HG03039 (cell line): ENCODE measurements around the gene S100A1.

Experiments
- ATAC-seq: cut with Tn5 transposase; IDR thresholded peaks from one replicate; pipeline ENCODE4 v1.9.1; 2021; ENCODE audit warnings: mild to moderate bottlenecking, moderate library complexity; ENCODE audit not compliant: unreplicated experiment

S100A1 gene

DNA sequence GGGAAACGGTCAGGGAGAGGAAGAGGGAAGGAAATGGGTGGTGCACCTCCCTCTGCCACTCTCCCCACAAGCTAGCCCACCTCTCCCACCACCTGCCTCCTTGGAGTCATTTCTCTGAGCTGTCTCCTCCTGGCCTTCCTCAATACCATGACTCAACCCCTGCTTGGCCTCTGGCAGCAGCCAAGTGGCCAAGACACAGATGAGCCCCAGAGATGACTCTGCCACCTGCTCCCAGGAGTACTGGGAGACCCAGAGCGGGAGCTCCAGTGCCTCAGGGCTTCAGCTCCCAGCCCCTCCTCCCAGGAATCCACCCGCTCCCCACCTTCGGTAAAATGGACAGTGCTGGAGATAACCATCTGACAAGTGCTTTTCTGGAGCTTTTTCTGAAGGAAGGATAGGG is 17.9 kb upstream of the S100A1 start:
- no peak for ATAC-seq

DNA sequence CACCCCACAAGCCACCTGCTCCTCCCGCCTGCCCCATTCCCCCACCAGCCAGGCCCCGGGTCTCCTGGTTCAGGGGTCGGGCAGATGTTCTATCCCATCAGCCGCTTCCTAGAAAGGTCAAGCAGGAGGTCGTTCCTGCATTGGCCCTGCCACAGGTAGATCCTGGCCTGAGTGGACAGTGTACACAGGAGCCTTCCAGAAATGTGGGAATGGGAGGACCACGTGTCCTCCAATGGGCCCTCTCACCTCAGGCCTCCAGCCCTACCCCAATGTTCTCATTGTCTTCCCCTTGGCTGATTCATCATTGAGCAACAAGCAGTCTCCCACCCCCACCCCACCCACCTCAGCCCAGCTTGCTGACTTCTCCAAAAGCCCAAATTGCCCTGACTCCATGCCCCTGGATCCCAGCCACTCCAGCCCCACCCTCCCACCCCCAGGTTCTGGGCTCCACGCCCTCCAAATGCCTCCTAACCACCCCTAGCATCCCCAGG is 17.4 kb upstream of the S100A1 start:
- no peak for ATAC-seq

DNA sequence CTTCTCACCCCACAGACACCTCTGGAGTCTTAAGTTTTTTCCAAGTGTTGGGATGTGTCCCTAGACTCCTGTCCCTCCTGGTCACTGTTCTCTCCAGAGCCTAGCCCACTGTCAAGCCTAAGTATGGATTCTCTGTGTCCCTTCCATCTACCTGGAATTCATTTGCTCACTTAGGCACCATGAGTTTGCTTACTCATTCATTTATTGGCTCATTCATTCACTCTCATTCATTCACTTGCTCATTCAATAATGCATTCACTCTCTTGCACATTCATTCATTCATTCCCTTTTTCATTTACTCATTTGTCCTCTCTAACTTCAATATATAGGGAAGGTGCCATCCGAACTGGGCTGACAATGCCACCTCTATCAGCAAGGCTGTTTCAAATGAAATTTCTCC is 16.9 kb upstream of the S100A1 start:
- ATAC-seq, result no peak

DNA sequence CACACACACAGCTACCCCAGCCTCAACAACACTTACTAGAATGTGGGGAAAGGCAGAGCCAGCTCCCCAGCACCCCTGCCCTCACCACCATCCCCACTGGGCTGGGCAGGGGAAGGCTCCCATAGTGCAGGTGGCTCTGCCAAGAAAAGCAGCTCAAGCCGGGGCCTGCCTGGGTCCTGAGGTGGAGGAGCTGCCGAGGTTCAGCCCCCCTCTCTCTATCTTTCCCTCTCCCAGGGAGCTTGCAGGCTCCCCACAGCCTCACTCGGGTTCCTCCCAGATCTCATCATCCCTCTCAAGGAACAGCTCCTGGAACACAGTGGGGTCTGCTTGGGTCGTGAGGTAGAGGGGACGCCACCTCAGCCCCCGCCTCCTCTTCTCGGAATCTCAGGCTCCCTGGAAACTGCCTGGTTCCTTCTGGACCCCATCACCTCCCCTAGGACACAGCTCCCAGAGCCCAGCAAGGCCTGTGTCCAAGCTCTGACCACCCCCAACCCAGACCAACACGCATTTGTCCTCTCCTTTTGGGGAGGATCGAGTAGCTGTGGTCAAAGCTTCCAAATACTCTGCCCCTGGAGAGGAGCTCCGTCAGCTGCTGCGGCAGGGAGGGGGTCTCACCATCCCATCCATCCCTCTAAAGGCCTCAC is 16.0 kb upstream of the S100A1 start:
- no peak for ATAC-seq

DNA sequence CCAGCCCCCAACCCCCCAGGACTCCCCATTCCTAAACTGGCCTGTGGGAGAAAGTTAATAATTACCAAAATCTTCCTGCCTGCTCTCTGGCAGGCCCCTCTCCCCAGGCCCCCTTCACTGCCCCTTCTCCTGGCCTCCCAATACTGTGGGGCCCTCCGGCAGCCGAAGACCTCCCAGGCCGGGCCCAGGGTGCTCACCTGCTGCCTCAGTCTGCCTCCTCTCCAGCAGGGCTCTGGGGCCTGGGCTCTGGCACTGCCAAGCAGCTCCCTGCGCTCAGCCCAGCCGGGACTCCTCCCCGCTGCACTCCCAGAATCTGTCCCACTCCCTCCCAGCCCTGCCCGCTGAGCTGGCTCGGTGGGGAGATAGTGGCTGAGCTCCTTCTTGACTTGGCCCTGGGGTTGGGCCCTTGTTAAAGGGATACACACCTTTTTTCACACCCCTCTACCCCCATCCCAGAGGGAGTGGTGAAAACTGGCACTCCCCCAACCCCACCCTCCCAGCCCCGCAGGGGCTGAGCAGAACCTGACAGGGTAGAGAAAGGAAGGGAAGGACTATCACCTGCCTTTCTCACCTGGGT is 15.4 kb upstream of the S100A1 start, which contains the start of gene S100A16:
S100A16 (minus strand) TSS at position 383 of the 577 bp plus-strand sequence. CDS start 4,986 bp downstream, outside the sequence.
- ATAC-seq, result no peak

DNA sequence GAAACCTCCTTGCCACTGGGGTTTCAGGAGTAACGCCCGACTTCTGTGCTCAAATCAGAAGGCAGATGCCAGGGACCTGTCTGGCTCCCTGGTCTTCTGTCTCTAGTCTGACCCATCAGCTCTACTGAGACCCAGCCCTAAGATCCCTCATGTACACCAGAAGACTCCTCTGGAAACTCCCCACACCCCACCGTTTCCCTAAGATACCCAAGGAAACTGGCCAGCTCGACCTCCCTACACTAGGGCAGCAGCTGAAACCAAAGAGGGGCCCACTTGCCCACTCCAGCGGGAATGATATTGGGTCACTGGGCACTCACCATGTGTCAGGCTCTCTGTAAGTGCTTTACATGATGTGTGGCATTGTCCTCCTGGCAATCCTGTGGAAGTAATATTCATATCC is 14.8 kb upstream of the S100A1 start:
- ATAC-seq, result no peak

DNA sequence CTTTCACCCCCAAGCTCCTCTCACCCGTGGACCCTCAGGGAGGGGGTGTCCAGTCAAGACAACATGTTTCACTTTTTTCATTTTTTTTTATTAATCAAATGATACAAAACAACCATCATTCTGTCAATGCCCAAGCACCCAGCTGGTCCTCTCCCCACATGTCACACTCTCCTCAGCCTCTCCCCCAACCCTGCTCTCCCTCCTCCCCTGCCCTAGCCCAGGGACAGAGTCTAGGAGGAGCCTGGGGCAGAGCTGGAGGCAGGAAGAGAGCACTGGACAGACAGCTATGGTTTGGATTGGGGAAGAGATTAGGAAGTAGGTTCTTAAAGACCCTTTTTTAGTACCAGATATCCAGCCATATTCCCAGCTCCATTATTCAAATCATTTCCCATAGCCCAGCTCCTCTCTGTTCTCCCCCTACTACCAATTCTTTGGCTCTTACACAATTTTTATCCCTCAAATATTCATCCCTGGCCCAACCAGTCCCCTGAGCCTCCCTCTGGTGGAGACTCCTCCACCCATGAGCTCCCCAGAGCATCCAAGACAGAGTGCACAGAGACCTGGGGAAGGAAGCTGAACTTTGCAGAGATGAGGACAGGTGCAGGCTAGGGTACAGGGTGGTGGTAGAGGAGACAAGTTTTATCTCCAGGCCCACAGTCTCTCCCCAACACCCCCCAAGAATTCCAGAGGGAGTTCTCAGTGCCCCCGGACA is 13.9 kb upstream of the S100A1 start:
- ATAC-seq, result no peak

DNA sequence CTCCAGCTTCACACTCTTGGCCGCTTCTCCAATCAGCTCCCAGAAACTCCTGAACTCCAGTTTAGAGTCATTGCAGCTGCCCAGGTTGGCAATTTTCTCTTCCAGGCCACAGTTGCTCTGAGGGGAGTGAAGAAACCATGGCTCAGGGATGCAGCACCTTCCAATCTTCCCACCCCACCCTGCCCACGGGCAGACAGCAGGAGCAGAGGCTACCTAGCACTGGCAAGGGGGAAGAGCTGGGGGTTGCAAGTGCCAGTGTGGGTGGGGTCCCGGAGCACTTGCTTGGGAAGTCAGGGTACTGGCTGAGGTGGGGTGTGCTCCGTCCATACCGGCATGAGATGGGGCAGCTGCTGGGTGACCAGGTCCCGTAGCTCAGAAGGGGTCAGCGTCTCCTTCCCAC is 13.3 kb upstream of the S100A1 start:
- ATAC-seq, result no peak

DNA sequence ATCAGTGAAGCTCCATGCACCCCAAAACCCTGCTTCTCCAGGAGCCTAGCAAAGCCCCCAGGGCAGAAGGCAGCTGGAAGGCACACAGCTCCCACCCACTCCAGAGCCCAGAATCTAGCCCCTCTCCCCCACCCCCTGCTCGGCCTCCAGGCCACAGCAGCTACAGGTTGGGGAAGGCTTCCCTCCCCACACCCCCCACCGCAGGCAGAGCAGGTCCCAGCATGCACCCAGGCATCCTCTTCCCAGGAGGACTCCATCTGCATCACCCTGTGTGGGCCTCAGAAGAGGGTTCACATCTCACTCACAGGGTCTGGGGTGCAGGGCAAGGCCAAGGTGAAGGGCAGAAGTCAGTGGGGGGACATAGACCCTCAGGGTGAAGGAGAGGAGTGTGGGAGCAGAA is 12.8 kb upstream of the S100A1 start:
- ATAC-seq, result no peak

DNA sequence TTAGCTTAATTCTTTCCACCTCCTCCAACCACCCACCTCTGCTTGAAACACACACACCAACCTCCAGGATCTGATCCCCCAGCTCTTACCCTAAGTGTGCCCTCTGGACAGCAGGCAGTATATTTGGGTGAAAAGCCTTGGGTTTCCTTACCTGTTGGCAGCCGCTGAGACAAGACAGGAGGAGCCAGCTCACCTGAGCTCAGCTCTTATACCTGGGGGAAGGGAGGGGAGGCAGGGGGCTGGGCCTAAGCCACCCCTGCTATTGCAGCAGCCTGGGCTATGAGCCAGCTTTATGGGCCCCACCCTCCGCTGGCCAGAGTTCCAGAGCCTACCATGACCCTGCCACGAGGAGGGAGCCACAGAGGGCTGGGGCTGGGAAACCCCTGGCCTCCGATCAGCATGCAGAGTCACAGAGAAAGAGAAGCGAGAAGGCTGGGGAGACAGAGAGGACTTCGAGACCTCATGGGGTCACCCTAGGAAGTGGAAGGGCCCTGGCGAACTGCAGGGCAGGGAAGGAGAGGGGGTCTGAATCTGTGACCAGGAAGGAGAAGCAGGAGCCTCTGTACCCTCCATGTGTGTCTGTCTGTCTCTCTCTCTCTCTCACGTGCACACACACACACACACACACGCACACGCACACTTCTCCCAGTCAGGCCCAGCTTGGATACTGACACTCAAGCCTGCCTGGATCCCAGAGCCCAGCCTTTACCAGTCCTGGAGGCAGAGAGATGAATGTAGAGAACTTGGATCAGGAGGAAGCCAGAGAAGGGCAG is 11.9 kb upstream of the S100A1 start, which contains the start of gene S100A14:
S100A14 (minus strand) TSS at position 182 of the 773 bp plus-strand sequence. CDS start 467 bp downstream, outside the sequence.
- no peak for ATAC-seq

DNA sequence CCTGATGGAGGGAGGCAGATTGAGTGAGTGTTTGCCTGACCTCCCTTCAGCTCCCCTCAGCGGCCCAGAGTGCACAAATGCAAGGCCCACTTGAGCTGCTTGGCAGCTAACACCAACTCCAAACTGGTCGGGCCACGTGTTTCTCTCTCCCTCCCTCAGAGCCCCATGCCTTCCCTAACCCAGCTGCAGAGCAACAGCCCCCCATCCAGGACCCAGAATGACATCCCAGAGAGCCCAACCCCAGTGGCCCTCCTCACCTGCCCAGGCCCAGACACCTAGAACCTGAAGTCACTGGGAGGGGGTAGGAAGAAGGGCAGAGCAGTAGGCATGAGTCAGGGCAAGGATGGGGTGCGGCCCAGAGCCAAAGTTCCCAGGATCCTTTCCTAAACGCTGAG is 11.3 kb upstream of the S100A1 start:
- ATAC-seq, result no peak

DNA sequence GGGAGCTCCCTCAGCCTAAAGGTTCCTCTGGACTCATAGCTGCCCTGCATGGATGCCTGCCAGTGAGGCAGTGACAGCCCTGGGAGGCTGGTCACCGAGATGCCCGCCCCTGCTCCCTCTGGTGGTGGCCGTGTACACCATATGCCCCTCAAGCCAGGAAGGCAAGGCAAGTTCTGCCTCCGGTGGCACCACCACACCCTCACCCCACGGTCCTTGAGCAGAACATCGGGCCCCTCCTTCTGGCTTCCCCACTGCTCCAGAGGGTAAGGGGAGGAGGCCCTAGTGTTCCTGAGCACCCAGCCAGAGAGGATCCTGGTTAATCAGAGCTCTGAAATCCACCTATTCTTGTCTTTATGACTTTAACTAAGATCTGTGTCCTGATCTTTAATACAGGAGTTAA is 10.6 kb upstream of the S100A1 start:
- ATAC-seq, result no peak

DNA sequence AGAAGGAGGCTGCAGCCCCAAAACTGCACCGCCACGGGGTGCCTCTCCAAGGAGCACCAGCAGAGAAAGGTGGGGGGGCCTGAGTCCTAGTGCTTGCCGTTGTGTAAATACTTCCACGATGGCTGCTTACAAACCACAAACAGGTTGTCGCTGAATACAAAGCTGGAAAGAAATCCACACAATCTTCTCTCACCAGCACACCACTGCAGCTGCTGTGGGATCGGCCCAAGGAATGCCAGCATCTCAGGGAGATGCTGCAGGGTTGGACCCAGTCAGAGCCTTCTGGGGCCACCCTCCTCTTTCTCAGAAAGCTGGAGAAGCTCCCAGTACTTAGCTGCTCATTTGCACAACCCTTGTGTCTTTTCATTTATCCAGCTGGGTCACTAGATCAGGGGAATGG is 9.1 kb upstream of the S100A1 start:
- no peak for ATAC-seq

DNA sequence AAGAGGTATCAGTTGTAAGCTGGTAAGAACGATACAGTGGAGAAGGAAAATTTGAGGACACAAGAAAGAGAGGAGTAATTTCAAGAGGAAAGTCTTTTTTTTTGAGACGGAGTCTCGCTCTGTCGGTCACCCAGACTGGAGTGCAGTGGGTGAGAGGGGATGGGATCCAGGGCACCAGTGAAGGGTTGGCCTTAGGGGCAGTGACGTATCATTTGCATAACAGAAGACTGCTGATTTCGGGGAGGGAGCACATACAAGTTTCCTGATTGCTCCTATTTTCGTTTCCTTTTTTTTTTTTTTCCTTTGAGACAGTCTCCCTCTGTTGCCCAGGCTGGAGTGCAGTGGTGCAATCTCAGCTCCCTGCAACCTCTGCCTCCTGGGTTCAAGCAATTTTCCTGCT is 5.1 kb upstream of the S100A1 start:
- ATAC-seq, result no peak

DNA sequence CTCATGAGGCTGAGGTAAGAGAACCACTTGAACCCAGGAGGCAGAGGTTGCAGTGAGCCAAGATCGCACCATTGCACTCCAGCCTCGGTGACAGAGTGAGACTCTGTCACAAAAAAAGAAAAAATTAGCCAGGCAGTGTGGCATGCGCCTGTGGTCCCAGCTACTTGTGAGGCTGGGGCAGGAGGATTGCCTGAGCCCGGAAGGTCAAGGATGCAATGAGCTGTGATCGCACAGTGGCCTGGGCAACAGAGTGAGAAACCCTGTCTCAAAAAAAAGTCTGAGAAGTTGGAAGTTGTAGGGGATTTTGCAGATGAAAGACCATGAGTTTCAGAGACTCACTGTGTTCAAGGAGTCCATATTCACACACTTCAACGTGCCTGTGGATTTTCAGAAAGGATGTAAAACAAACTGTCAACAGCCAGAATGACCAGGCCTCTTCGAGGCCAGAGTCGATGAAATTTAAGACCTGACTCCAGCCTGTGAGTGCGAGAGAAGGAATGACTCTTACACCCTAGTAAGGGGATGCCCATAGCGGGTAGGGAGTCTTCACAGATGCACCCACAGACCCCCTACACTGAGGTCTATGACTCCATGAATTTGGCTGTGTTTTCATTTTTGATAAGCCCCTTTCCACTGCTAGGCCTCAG is 3.1 kb upstream of the S100A1 start:
- no peak for ATAC-seq

DNA sequence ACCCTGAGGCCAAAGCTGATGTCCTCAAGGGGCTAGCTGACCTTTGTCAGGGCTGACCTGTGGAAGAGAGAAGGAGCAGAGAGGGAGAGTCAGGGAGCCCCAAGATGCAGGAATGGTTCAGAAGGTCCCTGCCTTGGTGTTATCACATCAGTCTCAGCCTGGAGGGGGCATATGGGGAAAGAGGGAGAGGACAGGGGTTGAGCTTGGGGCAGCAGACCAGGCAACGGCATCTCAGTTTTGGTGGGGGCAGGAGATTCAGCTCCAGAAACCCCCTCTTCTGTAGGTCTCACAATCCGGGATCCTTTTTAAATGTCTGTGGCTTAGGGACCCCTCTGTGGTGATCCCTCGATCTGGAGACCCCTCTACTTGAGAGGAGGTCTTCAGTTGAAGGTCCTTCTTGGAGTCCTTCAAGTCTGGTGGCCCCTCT is 1.7 kb upstream of the S100A1 start:
- ATAC-seq, result no peak

DNA sequence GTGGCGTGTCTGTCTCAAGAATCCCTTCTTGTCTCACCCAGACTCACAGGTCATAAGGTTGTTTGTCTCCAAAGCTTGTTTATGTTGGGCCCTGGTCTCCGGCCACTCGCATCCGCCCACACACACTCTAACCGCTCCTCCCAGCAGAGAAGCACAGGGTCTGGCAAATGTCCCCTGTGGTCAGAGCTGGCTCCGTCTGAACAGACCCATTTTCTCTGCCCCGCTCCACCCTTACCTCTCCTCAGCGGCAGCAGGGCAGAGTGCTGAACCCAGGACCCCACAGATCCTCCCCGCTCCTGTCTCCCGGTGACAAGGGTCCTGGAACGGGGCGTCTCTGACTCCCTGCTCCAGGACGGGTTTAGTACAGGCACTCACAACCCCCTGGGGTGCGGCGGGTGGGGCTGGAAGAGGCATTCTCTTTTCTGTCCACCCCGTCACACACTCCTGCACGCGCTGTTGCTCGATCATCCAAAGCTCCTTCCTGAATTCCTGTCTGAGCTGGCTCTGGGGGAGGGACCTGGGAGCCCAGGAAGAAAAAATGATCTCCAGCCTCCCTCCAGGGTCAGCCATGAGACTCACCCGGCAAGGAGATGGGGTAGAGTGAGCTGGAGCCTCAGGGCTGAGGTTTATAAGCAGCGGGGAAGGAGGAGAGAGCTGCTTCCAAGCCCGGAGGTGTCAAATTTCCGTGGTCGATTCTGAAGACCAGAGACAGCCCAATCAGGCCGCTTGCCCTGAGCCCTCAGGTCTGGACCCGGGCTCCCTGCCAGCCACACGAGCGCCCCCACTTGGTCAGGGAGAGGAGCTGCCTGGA is 1.1 kb upstream of the S100A1 start, which contains the start of gene S100A13:
S100A13 (minus strand) TSS at position 602 of the 811 bp plus-strand sequence. CDS start 1,033 bp downstream, outside the sequence.
- ATAC-seq, result no peak

DNA sequence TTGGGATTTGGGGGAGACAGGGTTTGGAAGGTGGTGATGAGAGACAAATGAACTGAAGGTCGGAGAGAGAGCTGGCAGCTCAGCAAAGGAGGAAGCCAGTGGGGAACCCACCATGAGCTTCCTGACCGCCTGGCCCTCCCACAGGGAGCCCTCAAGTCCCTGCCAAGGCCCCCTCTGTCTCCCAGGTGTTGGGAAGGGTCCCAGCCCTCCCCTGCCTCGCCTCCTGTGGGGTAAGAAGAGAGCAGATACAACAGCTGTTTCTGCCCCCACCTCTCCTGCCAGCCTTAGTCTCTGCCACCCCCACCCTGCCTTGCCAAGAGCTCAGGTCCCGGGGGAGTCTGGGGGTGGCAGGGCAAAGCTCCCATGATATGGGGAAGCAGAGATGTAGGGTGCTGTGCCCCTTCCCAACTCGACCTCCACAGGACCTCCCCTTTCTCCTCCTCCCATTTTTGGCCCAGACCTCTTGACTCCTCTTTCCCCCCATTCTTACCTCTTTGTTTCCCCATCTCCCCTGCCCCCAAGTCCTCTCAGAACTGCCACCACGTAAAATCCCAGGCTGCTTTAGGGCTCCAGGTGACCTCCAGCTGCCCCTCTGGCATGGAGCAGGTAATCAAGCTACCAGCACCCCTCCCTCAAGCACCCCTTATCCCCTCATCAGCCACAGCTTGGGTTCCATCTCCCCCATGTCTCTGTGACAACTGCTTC is 556 bp downstream of the S100A1 start:
- no peak for ATAC-seq

DNA sequence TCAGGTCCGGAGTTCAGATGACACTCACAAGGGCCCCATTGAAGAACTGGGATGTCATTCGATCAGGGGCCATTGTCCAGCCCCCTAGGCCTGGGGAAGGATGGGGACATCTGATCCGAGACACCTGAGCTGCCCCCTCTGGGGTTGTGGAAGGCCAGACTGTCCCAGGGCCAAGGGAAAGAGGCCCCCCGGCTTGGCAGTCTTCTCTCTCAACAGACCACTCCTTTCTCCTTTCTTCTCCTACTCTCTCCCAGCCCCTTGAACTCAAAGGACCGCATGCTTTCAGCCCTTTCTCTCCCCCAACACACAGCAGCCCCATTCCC is 1.1 kb downstream of the S100A1 start:
- no peak for ATAC-seq
